C4-2B (cell line): ENCODE results near the gene GIPC2.
"Not testable (repeated sequence)": the region's sequence is repeated elsewhere in the genome, so short reads cannot be mapped to it uniquely, and the experiment has no call there.

Source experiments
- H3K27ac ChIP-seq: fragments of 450-650 bp; 2 replicates; pipeline ENCODE4 v1.5.1; 2017
- ZFX ChIP-seq: fragments of 450-650 bp; IDR thresholded peaks from 2 replicates; pipeline ENCODE4 v1.6.1; 2017
- TF ChIP-seq, protein P1 (sequence below): fragments of 450-650 bp; conservative IDR thresholded peaks from 2 replicates; pipeline ENCODE4 v1.5.1; 2017; ENCODE audit warnings: mild to moderate bottlenecking

GIPC2 gene

DNA sequence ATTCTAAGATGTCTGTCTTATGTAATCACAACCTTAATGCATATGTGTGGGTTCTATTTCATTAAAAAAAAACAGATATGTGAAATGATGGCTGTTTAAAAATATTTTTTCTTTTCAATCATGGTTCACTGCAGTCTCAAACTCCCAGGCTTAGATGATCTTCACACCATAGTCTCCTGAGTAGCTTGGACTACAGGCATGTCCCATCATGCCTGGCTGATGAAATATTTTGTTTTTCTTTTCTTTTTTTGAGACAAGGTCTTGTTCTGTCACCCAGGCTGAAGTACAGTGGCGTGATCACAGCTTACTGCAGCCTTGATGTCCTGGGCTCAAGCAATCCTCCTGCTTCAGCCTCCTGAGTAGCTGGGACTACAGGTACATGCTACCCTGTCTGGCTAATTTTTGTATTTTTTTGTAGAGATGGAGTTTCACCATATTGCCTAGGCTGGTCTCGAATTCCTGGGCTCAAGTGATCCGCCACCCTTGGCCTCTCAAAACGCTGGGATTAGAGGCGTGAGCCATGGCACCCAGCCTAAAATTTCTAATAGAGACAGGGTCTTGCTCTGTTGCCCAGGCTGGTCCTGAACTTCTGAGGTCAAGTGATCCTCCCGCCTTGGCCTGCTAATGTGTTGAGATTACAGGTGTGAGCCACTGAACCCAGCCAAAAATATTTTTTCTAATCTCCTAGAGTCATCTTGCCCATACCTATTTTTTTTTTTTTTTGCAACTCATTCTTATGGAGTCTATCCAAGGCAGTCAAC lies 67.6 kb downstream of the GIPC2 start:
- no peak overlapping the region for H3K27ac ChIP-seq
- TF ChIP-seq, protein P1, sequence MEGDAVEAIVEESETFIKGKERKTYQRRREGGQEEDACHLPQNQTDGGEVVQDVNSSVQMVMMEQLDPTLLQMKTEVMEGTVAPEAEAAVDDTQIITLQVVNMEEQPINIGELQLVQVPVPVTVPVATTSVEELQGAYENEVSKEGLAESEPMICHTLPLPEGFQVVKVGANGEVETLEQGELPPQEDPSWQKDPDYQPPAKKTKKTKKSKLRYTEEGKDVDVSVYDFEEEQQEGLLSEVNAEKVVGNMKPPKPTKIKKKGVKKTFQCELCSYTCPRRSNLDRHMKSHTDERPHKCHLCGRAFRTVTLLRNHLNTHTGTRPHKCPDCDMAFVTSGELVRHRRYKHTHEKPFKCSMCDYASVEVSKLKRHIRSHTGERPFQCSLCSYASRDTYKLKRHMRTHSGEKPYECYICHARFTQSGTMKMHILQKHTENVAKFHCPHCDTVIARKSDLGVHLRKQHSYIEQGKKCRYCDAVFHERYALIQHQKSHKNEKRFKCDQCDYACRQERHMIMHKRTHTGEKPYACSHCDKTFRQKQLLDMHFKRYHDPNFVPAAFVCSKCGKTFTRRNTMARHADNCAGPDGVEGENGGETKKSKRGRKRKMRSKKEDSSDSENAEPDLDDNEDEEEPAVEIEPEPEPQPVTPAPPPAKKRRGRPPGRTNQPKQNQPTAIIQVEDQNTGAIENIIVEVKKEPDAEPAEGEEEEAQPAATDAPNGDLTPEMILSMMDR = no peak
- no peak for TF ChIP-seq ZFX

DNA sequence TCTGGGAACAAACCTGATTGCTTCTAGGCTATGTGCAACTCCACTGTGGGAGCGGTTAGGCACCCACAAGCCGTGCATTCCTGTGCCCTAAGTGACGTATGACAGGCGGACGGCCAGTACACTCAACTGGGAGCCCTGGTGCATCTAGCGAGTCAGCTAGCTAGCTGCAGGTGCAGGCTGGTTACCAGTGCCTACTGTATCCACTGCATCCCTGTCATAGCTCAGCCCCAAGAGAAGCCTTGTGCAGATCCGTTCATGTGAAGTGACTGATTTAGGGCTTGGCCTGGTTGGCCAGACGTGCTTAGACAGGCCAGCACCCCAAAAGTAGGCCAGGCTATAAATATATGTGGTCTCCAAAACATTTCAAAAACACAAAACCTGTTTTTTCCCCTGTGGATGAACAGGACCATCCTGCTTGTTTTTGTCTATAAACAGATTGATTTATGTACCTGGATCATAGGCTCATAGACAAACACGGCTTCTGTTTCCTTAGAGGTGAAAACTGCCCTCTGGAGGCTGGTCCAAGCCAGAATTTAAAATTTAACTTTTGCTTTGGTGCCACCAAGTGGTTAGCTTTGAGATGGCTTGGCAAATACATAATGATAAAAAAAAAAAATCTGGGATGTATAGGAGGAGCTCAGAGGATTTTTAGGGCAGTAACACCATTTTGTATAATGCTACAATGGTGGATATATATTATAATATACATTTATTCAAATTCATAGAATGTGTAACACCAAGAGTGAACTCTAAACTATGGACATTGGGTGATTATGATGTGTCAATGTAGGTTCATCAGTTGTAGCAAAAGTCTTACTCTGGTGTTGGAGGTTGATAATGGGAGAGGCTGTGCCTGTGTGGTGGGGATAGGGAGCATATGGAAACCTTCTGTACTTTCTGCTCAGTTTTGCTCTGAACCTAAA lies 68.5 kb downstream of the GIPC2 start:
- TF ChIP-seq, protein P1 = peak; percentile 93
- TF ChIP-seq ZFX = no peak
- H3K27ac ChIP-seq = no peak overlapping the region

DNA sequence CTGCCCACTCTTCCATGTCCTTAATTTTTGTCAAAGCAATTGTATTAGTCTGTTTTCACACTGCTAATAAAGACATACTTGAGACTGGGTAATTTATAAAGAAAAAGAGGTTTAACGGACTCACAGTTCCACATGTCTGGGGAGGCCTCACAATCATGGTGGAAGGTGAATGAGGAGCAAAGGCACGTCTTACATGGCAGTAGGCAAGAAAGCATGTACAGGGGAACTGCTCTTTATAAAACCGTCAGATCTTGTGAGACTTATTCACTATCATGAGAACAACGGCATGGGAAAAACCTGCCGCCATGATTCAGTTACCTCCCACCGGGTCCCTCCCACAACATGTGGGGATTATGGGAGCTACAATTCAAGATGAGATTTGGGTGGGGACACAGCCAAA lies 74.7 kb downstream of the GIPC2 start:
- H3K27ac ChIP-seq = not testable (repeated sequence)

DNA sequence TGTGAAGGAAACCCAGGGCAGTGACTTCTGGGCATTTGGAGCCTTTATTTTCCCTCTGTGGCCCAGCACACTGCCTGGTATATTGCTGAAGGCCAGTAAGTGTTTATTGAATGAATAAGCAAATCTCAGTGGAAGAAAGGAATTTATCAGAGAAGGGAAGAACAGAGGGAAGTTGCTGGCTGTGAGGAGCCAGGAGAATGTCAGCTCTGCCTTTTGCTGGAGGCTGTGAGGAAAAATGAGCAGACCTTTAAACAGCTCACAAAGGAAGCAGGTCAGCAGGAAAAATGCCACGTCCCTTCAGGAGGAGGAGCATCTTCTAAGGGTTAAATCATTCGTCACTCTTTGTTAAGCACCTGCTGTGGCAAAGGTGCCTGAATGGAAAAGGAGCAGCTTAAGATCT lies 75.9 kb downstream of the GIPC2 start:
- no peak overlapping the region for H3K27ac ChIP-seq
- TF ChIP-seq, protein P1 = no peak
- TF ChIP-seq ZFX = no peak

DNA sequence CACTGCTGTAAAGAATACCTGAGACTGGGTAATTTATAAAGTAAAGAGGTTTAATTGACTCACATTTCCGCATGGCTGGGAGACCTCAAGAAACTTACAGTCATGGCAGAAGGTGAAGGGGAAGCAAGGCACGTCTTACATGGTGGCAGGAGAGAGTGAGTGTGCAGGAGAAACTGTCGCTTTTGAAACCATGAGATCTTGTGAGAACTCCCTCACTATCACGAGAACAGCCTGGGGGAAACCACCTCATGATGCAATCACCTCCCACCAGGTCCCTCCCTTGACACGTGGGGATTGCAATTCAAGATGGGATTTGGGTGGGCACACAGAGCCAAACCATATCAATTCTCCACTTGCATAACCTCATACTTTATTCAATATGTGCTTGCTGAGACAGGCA lies 76.6 kb downstream of the GIPC2 start:
- TF ChIP-seq, protein P1 = no peak
- TF ChIP-seq ZFX = no peak
- H3K27ac ChIP-seq = no peak overlapping the region

DNA sequence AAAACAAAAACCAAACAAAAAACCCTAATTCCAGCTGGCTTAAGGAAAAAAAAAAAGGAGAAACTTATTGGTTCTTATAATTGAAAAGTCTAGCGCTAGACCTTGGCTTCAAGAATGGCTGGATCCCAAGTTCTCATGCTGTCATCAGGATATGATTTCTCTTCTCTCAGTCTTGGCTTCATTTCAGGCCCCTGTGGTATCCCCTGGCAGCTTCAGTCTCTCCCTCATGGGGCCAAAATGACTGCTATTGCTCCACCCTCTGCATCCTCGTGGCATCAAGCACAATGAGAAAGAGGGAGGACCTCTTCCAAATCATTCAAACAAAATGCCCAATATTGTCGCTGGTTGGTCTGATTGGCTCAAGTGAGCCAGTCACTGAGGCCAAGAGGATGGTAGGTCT lies 80.7 kb downstream of the GIPC2 start:
- H3K27ac ChIP-seq = no peak overlapping the region
- TF ChIP-seq, protein P1 = no peak
- TF ChIP-seq ZFX = no peak

DNA sequence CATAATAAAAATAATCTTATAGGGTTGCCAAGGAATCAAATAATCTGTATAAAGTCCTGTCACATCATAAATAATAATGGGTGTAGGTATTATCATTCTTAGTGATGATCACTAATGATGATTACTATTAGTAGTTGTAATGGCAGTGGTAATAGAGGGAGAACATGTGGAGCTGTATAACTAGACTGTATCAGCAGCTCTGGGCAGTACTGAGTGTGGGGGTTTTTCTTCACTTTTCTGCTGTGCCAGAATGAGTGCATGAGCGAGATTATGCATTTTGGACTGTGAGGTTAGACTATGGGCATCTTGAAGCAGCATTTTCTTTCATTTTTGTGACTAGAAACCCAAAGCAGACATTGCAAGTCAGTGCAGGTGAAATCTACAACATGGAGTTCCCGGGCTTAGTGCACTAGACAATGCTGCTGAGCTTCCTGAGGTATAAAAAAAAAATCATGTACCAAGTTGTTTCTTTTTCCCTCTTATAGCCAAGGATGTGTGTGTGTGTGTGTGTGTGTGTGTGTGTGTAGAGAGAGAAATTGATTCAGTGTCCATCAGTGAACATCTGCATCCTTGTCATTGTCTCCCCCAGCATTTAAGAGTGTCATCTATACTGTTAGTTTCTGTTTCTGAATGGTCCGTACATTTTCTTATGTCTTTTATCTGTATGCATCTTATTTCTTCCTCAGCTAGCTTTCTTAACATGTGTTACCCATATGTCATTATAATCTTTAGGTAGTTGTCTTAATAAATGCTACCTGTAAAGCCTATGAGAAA lies 86.6 kb downstream of the GIPC2 start:
- no peak overlapping the region for H3K27ac ChIP-seq
- TF ChIP-seq, protein P1 = no peak
- no peak for TF ChIP-seq ZFX
